Measurements from ENCODE around the gene CCDC9B. TPM values are rescaled to one million over a fixed set of nuclear protein-coding genes. Genes with fewer than 3 reads are reported as not detected.
A peak's percentile ranks its signal among the peaks of the same experiment; 100 is the strongest.

Gene CCDC9B
- total RNA-seq, 1 donor from 2014 or later: not detected

GRCh38 chr15:40300367-40300766 lies 40.4 kb downstream of the CCDC9B start:
- Mint-ChIP-seq H3K27ac (no peak overlapping the region), H3K36me3 (peaks cover 5% of the 10 kb centered on the region), H3K4me1 (peaks cover 36% of the 10 kb centered on the region), H3K9me3 (peaks cover 19% of the 10 kb centered on the region), H3K27me3 (ENCODE audit: insufficient read depth, low read depth) (peaks cover 29% of the 10 kb centered on the region), H3K4me3 (no peak overlapping the region)
- Histone ChIP-seq H3K79me2 (ENCODE audit: low read depth) (no peaks in the 10 kb centered on the region), H3K4me3 (no peak overlapping the region), H3K36me3 (no peaks in the 10 kb centered on the region), H3K9ac (no peak overlapping the region), H3K27me3 (no peaks in the 10 kb centered on the region), H3K27ac (no peak overlapping the region), H4K20me1 (ENCODE audit: low read depth) (no peaks in the 10 kb centered on the region), H3K9me3 (ENCODE audit: low read depth) (peaks cover 5% of the 10 kb centered on the region), H2AFZ (replicated peaks) (no peak overlapping the region), H3F3A (ENCODE audit: low read depth) (no peaks in the 10 kb centered on the region), H3K4me2 (no peak overlapping the region), H3K4me1 (peaks cover 7% of the 10 kb centered on the region)
- TF ChIP-seq EZH2phosphoT487 (IDR thresholded peaks at IDR 0.05): no peak
- no peak for TF ChIP-seq EZH2 (IDR thresholded peaks at IDR 0.05)
- no peak for TF ChIP-seq CTCF (IDR thresholded peaks at IDR 0.05)
- DNase-seq (ENCODE audit: low spot score): no peak

- no peak overlapping the region for H3K4me2 ChIP-seq
- H2AFZ ChIP-seq (replicated peaks): no peak overlapping the region
- no peaks in the 10 kb centered on the region for H3K36me3 ChIP-seq
- DNase-seq (ENCODE audit: low spot score): no peak
- peaks cover 5% of the 10 kb centered on the region for H3K9me3 ChIP-seq (ENCODE audit: low read depth)
- H3K27me3 Mint-ChIP-seq (ENCODE audit: insufficient read depth, low read depth): peaks cover 23% of the 10 kb centered on the region
- H3K9me3 Mint-ChIP-seq: peaks cover 19% of the 10 kb centered on the region
- no peak overlapping the region for H3K4me3 Mint-ChIP-seq
- no peak overlapping the region for H3K27ac Mint-ChIP-seq
- peaks cover 16% of the 10 kb centered on the region for H3K4me1 ChIP-seq
- no peaks in the 10 kb centered on the region for H4K20me1 ChIP-seq (ENCODE audit: low read depth)
- H3K27ac ChIP-seq: no peak overlapping the region
- no peaks in the 10 kb centered on the region for H3F3A ChIP-seq (ENCODE audit: low read depth)
- no peaks in the 10 kb centered on the region for H3K79me2 ChIP-seq (ENCODE audit: low read depth)
- H3K36me3 Mint-ChIP-seq: peaks cover 5% of the 10 kb centered on the region
- peaks cover 5% of the 10 kb centered on the region for H3K27me3 ChIP-seq
- peaks cover 55% of the 10 kb centered on the region for H3K4me1 Mint-ChIP-seq
- H3K4me3 ChIP-seq: no peak overlapping the region
- TF ChIP-seq EZH2phosphoT487 (IDR thresholded peaks at IDR 0.05): no peak
- TF ChIP-seq EZH2 (IDR thresholded peaks at IDR 0.05): no peak
- no peak for TF ChIP-seq CTCF (IDR thresholded peaks at IDR 0.05)
- no peak overlapping the region for H3K9ac ChIP-seq
These were observed 42.4 kb downstream of the CCDC9B start for GRCh38 chr15:40298216-40298935.

- H3K27me3 Mint-ChIP-seq (ENCODE audit: insufficient read depth, low read depth): peaks cover 22% of the 10 kb centered on the region
- Histone ChIP-seq H3K27me3 (peaks cover 15% of the 10 kb centered on the region), H3K27ac (no peak overlapping the region), H2AFZ (replicated peaks) (no peak overlapping the region), H3K9me3 (ENCODE audit: low read depth) (peaks cover 5% of the 10 kb centered on the region), H3K4me2 (no peak overlapping the region), H3K9ac (no peak overlapping the region), H3F3A (ENCODE audit: low read depth) (no peaks in the 10 kb centered on the region), H3K79me2 (ENCODE audit: low read depth) (no peaks in the 10 kb centered on the region), H3K36me3 (no peaks in the 10 kb centered on the region), H4K20me1 (ENCODE audit: low read depth) (no peaks in the 10 kb centered on the region), H3K4me1 (peaks cover 17% of the 10 kb centered on the region), H3K4me3 (no peak overlapping the region)
- H3K4me3 Mint-ChIP-seq: peak overlapping the region; percentile 4
- H3K4me1 Mint-ChIP-seq: peaks cover 65% of the 10 kb centered on the region
- peak overlapping the region; percentile 90 for H3K27ac Mint-ChIP-seq
- no peak for TF ChIP-seq CTCF (IDR thresholded peaks at IDR 0.05)
- no peak for TF ChIP-seq EZH2phosphoT487 (IDR thresholded peaks at IDR 0.05)
- TF ChIP-seq EZH2 (IDR thresholded peaks at IDR 0.05): no peak
- peaks cover 19% of the 10 kb centered on the region for H3K9me3 Mint-ChIP-seq
- no peak for DNase-seq (ENCODE audit: low spot score)
- H3K36me3 Mint-ChIP-seq: peaks cover 5% of the 10 kb centered on the region
These were observed 43.4 kb downstream of the CCDC9B start for GRCh38 chr15:40297356-40297755.
